ENCODE results near the gene BRMS1.
A peak's percentile ranks its signal among the peaks of the same experiment; 100 is the strongest.

The BRMS1 gene

GRCh38 chr11:66328031-66328301 lies 16.9 kb downstream of the BRMS1 start:
- Histone ChIP-seq H4K20me1 (ENCODE audit: insufficient read depth, low read length) (no peaks in the 10 kb centered on the region), H3K9ac (ENCODE audit: low read length) (no peak overlapping the region), H3F3A (ENCODE audit: insufficient read depth, low read length) (no peaks in the 10 kb centered on the region), H3K9me2 (ENCODE audit: low read depth, low read length) (no peaks in the 10 kb centered on the region), H3K27me3 (ENCODE audit: insufficient read depth, low read length) (peaks cover 8% of the 10 kb centered on the region), H3K4me2 (ENCODE audit: low read length) (no peak overlapping the region), H3K9me3 (ENCODE audit: low read length) (no peaks in the 10 kb centered on the region), H2AFZ (ENCODE audit: low read length) (no peak overlapping the region), H3K4me1 (ENCODE audit: insufficient read depth, low read length, severe bottlenecking) (peaks cover 26% of the 10 kb centered on the region), H3K27ac (ENCODE audit: low read depth, low read length, poor library complexity, severe bottlenecking) (no peak overlapping the region), H3K4me3 (ENCODE audit: low read depth, low read length, poor library complexity, severe bottlenecking) (no peak overlapping the region), H3K79me2 (ENCODE audit: insufficient read depth, low read length) (no peaks in the 10 kb centered on the region), H3K36me3 (ENCODE audit: insufficient read depth, low read length) (no peaks in the 10 kb centered on the region)
- no peak for TF ChIP-seq CTCF (IDR thresholded peaks at IDR 0.05; ENCODE audit: low read length)
- no peak for TF ChIP-seq EZH2 (IDR thresholded peaks at IDR 0.05; ENCODE audit: borderline replicate concordance, low read length)

GRCh38 chr11:66327171-66328030 lies 17.5 kb downstream of the BRMS1 start:
- no peak overlapping the region for H3K9ac ChIP-seq (ENCODE audit: low read length)
- no peak overlapping the region for H3K4me2 ChIP-seq (ENCODE audit: low read length)
- H3K36me3 ChIP-seq (ENCODE audit: insufficient read depth, low read length): no peaks in the 10 kb centered on the region
- H3F3A ChIP-seq (ENCODE audit: insufficient read depth, low read length): no peaks in the 10 kb centered on the region
- peaks cover 29% of the 10 kb centered on the region for H3K4me1 ChIP-seq (ENCODE audit: insufficient read depth, low read length, severe bottlenecking)
- no peak overlapping the region for H3K4me3 ChIP-seq (ENCODE audit: low read depth, low read length, poor library complexity, severe bottlenecking)
- H3K27me3 ChIP-seq (ENCODE audit: insufficient read depth, low read length): peaks cover 8% of the 10 kb centered on the region
- no peak overlapping the region for H2AFZ ChIP-seq (ENCODE audit: low read length)
- no peak overlapping the region for H3K27ac ChIP-seq (ENCODE audit: low read depth, low read length, poor library complexity, severe bottlenecking)
- no peaks in the 10 kb centered on the region for H4K20me1 ChIP-seq (ENCODE audit: insufficient read depth, low read length)
- H3K9me3 ChIP-seq (ENCODE audit: low read length): no peaks in the 10 kb centered on the region
- no peaks in the 10 kb centered on the region for H3K9me2 ChIP-seq (ENCODE audit: low read depth, low read length)
- no peaks in the 10 kb centered on the region for H3K79me2 ChIP-seq (ENCODE audit: insufficient read depth, low read length)
- TF ChIP-seq CTCF (IDR thresholded peaks at IDR 0.05; ENCODE audit: low read length): no peak
- no peak for TF ChIP-seq EZH2 (IDR thresholded peaks at IDR 0.05; ENCODE audit: borderline replicate concordance, low read length)

GRCh38 chr11:66326261-66327111 lies 18.4 kb downstream of the BRMS1 start:
- H3K36me3 ChIP-seq (ENCODE audit: insufficient read depth, low read length): no peaks in the 10 kb centered on the region
- H3K27me3 ChIP-seq (ENCODE audit: insufficient read depth, low read length): peaks cover 7% of the 10 kb centered on the region
- no peaks in the 10 kb centered on the region for H3F3A ChIP-seq (ENCODE audit: insufficient read depth, low read length)
- no peaks in the 10 kb centered on the region for H3K9me3 ChIP-seq (ENCODE audit: low read length)
- H3K4me2 ChIP-seq (ENCODE audit: low read length): peak overlapping the region; percentile 18; the same call in 1 of the 2 replicates
- no peaks in the 10 kb centered on the region for H4K20me1 ChIP-seq (ENCODE audit: insufficient read depth, low read length)
- no peak overlapping the region for H3K4me3 ChIP-seq (ENCODE audit: low read depth, low read length, poor library complexity, severe bottlenecking)
- no peaks in the 10 kb centered on the region for H3K9me2 ChIP-seq (ENCODE audit: low read depth, low read length)
- no peak overlapping the region for H2AFZ ChIP-seq (ENCODE audit: low read length)
- H3K4me1 ChIP-seq (ENCODE audit: insufficient read depth, low read length, severe bottlenecking): peaks cover 30% of the 10 kb centered on the region
- H3K9ac ChIP-seq (ENCODE audit: low read length): peak overlapping the region; percentile 5; the same call in 1 of the 2 replicates
- TF ChIP-seq CTCF (IDR thresholded peaks at IDR 0.05; ENCODE audit: low read length) (no peak), EZH2 (IDR thresholded peaks at IDR 0.05; ENCODE audit: borderline replicate concordance, low read length) (no peak)
- peak overlapping the region; percentile 7 for H3K27ac ChIP-seq (ENCODE audit: low read depth, low read length, poor library complexity, severe bottlenecking)
- H3K79me2 ChIP-seq (ENCODE audit: insufficient read depth, low read length): no peaks in the 10 kb centered on the region
